ENCODE data around the gene ZFAND3. TPM values are rescaled to one million over a fixed set of nuclear protein-coding genes. Genes with fewer than 3 reads are reported as not detected.

ZFAND3 gene
- total RNA-seq, 2 experiments from 2014 or later = 8.3 to 33.8 TPM

DNA sequence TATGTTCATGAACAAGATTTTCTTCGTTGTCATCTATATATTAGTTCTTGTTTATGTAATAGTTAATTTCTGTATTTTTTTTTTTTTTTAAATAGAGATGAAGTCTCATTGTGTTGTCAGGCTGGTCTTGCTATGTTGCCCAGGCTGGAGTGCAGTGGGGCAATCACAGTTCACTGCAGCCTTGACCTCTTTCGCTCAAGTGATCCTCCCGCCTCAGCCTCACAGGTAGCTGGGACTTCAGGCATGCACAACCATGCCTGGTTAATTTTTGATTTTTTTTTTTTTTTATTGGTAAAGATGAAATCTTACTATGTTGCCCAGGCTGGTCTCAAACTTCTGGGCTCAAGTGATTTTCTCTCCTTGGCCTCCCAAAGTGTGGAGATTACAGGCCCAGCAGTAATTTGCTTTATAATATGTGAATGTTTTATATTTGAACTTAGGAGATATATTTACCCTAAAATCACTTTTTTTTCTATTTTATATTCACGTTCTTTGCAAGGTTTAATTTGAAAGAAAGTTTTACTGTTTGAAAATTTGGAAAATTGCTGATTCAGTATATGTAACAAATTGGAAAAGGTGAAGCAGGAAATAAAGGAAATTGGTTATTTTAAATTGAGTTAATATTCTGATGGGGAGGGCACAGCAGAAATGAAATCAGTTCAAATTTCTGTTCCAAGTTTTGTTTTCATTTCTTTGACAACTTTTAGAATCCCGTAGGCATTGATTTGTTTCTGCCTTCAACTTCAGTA lies 56.2 kb downstream of the ZFAND3 start:
- DNase-seq (ENCODE audit: low spot score) = no peak
- Histone ChIP-seq H3K79me2 (ENCODE audit: insufficient read depth, low read depth, low read length) (peaks cover 16% of the 10 kb centered on the region; the same call in 1 of the 2 replicates), H3K4me1 (ENCODE audit: insufficient read depth, low read length, poor library complexity, severe bottlenecking) (peaks cover 5% of the 10 kb centered on the region), H3K4me2 (ENCODE audit: low read length) (no peak overlapping the region), H4K20me1 (ENCODE audit: insufficient read depth, low read length) (0 out of 2 replicates have a peak, but pooled peaks cover 7% of the 10 kb centered on the region), H2AFZ (ENCODE audit: low read length) (no peak overlapping the region), H3K9me2 (ENCODE audit: insufficient read depth, low read length) (no peaks in the 10 kb centered on the region), H3K36me3 (ENCODE audit: insufficient read depth, low read length) (no peaks in the 10 kb centered on the region), H3K27ac (ENCODE audit: low read depth, low read length, poor library complexity, severe bottlenecking) (no peak overlapping the region), H3K9me3 (ENCODE audit: low read length) (peaks cover 3% of the 10 kb centered on the region; the same call in 1 of the 2 replicates), H3K4me3 (ENCODE audit: low read depth, low read length, poor library complexity, severe bottlenecking) (no peak overlapping the region)
- TF ChIP-seq EZH2phosphoT487 (IDR thresholded peaks at IDR 0.05; ENCODE audit: borderline replicate concordance, low read depth, low read length) = no peak
- TF ChIP-seq, protein P1, sequence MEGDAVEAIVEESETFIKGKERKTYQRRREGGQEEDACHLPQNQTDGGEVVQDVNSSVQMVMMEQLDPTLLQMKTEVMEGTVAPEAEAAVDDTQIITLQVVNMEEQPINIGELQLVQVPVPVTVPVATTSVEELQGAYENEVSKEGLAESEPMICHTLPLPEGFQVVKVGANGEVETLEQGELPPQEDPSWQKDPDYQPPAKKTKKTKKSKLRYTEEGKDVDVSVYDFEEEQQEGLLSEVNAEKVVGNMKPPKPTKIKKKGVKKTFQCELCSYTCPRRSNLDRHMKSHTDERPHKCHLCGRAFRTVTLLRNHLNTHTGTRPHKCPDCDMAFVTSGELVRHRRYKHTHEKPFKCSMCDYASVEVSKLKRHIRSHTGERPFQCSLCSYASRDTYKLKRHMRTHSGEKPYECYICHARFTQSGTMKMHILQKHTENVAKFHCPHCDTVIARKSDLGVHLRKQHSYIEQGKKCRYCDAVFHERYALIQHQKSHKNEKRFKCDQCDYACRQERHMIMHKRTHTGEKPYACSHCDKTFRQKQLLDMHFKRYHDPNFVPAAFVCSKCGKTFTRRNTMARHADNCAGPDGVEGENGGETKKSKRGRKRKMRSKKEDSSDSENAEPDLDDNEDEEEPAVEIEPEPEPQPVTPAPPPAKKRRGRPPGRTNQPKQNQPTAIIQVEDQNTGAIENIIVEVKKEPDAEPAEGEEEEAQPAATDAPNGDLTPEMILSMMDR (conservative IDR thresholded peaks at IDR 0.05; ENCODE audit: low read length) = no peak
- no TSS peak for BruUV-seq (replicated peaks)
- CTCF ChIA-PET (ENCODE audit: unreplicated experiment) = no interaction called here
- POLR2A ChIA-PET = no interaction called here
- intact Hi-C loops (cut with micrococcal nuclease; ENCODE audit: unreplicated experiment) = no loop called here

DNA sequence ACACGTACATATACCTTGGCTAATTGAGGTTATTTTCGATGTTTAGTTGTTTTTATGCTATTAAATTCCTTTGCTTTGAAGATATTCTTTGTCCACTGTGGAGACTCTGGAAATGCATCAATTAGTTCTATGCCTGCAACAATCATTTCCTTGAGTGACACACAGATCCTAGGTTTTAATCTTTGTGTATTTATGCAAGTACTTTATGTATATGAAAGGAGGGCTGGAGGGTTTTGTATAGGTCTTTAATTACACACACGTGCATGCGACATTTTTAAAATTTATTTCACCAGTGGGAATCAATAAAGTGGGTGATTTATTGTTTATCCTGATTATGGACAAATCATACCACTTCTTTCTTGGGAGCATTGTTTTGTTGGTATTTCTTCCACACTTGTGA lies 57.3 kb downstream of the ZFAND3 start:
- TF ChIP-seq, protein P1 (conservative IDR thresholded peaks at IDR 0.05; ENCODE audit: low read length) = no peak
- no peak for TF ChIP-seq EZH2phosphoT487 (IDR thresholded peaks at IDR 0.05; ENCODE audit: borderline replicate concordance, low read depth, low read length)
- peaks cover 14% of the 10 kb centered on the region for H3K4me1 ChIP-seq (ENCODE audit: insufficient read depth, low read length, poor library complexity, severe bottlenecking)
- no peak for DNase-seq (ENCODE audit: low spot score)
- POLR2A ChIA-PET = no interaction called here
- peaks cover 11% of the 10 kb centered on the region; the same call in 1 of the 2 replicates for H3K79me2 ChIP-seq (ENCODE audit: insufficient read depth, low read depth, low read length)
- H3K4me2 ChIP-seq (ENCODE audit: low read length) = no peak overlapping the region
- H3K4me3 ChIP-seq (ENCODE audit: low read depth, low read length, poor library complexity, severe bottlenecking) = no peak overlapping the region
- H3K36me3 ChIP-seq (ENCODE audit: insufficient read depth, low read length) = no peaks in the 10 kb centered on the region
- peaks cover 2% of the 10 kb centered on the region; the same call in 1 of the 2 replicates for H3K9me3 ChIP-seq (ENCODE audit: low read length)
- no peak overlapping the region for H2AFZ ChIP-seq (ENCODE audit: low read length)
- CTCF ChIA-PET (ENCODE audit: unreplicated experiment) = no interaction called here
- BruUV-seq (replicated peaks) = no TSS peak
- no peak overlapping the region for H3K27ac ChIP-seq (ENCODE audit: low read depth, low read length, poor library complexity, severe bottlenecking)
- peaks cover 7% of the 10 kb centered on the region; the same call in 1 of the 2 replicates for H4K20me1 ChIP-seq (ENCODE audit: insufficient read depth, low read length)
- intact Hi-C loops (cut with micrococcal nuclease; ENCODE audit: unreplicated experiment) = no loop called here
- H3K9me2 ChIP-seq (ENCODE audit: insufficient read depth, low read length) = no peaks in the 10 kb centered on the region

Measured in OCI-LY7 (cell line).